ENCODE measurements around the gene FRMD1.

Gene FRMD1

DNA sequence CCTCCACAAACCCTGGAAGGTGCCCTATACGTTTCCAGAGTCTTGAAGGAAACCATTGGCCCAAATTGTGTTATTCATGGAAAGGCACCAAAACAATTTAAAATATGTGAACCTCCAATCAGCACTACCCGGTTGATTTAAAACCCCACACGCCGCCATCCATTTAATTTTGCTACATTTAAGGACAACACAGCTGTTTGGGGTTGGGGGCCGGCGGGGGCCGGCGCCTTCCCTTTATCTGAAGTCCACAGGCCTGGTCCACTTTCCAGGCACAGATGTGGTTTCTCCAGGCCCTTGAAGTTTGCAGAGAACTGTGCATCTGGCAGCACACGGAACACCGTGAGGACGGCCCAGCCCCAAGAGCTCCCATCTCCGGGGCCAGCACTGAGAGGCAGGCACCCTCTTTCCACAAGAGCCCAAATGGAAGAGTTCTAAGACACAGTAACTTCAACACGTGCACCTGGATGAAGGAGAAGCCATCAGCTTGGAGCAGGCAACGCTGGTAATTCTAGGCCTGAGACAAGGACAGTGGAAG, 16.8 kb upstream of the FRMD1 start:
- no peak for DNase-seq (ENCODE audit: low read depth in 2 of 2)

DNA sequence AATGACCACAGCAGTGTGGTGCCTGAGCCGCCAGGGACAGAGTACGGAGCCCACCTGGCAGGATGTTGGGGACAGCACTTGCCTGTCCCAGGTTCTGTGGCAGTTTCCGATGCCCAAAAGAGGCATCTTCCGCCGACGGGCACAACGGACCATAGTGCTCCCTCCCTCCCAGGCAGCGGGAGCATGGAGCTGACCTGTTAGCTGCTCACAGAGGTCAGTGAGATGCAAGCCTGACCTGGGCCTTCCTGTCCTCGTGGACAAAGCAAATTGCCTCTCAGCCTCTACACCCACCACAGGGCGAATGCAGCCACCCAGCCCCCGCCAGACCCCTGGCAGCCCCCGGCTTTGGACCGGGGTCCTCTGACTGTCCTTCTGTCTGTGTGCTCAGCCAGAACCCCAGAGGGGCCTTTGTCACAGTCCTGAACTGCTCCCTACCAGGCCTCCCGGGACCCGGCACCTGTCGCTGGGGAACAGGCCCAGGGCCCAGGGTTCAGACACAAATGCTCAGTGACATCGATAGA, 16.2 kb upstream of the FRMD1 start:
- no peak for DNase-seq (ENCODE audit: low read depth in 2 of 2)

DNA sequence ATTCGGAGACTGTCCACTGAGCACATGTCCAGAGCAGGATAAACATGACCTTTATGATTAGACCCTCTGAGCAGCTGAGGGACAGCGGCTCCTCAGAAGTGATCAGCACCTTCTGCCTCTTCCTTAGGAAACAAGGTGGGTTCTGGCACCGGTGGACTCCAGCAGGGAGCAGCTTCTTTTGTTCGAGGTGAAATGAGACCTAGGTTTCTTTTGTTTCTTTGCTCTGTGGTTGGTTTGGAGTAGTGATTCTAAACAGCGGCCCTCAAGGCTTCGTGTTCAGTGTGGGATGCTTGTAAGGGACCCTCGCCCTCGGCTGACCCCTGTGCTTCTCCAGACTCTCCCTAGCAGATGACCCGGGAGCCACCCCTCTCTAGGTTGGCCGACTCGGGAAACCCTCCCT, 14.6 kb upstream of the FRMD1 start:
- DNase-seq (ENCODE audit: low read depth in 2 of 2) = no peak

DNA sequence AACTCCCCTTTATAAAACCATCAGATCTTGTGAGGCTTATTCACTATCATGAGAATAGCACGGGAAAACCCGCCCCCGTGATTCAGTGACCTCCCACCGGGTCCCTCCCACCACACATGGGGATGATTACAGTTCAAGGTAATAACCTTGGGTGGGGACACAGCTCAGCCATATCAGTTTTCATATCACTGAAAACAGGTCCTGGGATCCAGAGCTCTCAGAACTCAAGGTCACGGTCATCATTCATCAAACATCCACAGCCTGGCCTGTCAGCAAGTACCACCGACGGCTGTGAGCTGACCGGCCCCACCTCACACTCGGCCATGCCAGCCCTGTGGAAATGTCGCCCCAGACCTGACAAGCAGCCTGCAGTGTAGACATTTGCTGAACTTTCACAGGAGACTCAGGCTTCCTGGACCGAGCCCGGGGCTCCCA, 14.1 kb upstream of the FRMD1 start:
- no peak for DNase-seq (ENCODE audit: low read depth in 2 of 2)

DNA sequence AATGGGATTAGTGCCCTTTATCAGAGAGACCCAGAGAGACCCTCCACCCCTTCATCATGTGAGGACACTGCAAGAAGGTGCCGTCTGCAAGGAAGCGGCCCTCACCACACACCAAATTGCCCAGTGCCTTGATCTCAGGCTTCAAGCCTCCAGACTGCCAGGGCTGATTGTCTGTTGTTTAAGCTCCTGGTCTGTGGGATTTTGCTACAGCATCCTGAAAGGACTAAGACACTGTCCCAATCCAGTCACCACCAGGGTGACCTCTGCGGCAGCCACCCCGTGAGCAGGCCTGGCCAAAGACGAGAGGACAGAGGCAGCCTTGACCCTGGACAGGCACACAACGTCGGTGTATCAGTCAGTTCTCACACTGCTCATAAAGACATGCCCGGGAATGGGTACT, 13.5 kb upstream of the FRMD1 start:
- no peak for DNase-seq (ENCODE audit: low read depth in 2 of 2)

DNA sequence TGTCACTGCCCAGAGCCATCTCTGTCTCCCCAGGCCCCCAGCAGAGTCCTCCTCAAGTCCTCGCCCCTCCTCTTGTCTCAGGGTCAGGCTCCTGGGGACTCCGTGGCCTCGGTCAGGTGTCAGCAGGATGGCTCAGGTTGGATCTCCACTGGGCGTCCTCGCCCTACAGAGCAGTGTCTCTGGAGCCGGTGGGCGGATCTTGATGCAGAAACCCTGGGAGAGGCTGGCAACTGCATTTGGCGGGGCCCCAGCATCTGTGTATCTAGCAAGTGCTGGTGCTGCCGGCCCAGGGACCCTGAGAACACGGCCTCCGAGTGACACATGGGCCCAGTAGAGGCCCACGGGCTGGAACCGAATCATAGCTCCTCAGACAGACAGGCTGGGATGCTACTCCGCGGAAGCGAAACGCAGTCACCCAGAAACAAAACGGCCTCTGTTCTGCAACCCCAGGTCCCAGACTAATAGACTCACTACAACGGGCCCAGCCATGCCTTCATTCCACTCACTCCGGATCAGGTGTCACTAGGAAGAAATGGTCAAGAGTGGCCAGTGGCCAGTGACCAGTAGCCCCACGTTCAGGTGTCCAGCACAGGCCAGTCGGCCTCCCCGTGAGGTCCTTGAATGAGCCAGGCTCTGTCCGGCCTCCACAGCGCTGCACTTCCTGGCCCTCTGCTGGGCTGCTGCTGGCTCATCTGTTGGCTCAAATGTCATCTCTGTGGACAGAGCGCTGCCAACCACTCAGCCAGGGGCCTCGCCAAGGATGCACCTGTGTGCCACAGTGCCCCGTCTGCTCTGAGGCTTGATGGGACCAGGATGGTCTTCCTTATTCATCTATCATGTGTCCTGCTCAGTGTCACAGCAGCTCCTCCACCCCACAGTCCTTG, 12.6 kb upstream of the FRMD1 start:
- DNase-seq (ENCODE audit: low read depth in 2 of 2) = no peak

DNA sequence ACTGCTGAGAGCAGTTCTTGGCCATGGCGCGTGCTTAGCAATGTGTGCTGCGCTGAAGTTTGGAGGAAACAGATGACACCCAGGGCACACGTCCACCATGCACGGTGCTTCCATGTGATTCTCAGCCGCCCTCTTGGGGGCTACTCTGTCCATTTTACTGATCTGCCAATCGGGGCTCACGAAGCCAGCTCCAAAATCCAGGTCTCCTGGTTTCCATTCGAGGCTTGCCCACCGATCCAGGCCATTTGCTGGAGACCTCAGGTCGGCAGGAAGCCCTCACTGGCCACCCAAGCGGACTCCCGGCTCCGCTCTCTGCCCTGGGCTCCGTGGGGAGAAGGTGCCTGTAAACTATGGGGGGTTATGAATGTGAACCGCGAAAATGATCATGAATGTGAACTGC, 11.7 kb upstream of the FRMD1 start:
- no peak for DNase-seq (ENCODE audit: low read depth in 2 of 2)

DNA sequence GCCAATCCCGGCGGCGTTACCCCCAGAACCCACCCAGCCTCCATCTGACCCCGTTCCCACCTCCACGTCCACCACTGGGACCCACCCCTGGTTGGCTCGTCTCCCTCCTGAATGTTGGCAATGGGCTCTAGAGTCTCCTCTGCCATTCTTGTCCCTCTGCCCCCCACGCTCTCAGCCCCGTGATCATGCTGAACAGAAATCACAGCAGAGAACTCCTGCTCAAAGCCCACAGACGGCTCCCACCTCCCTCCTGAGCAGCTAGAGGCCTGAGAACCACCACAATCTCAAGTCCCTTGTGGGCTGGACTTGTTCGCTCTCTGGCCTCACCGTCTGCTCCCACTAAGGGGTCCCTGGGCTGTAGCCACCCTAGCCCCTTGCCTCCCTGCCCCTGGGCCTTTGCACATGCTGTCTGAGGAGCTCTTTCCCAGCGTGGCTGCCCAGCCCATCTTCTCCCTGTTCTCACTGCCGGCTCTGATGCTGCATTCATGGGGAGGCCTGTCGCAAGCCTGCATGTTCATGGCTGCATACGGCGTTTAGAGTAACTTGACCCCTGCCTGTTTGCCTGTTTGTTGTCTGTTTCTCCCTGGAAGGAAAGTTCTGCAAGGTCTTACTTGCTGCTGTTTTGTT, 11.2 kb upstream of the FRMD1 start:
- no peak for DNase-seq (ENCODE audit: low read depth in 2 of 2)

DNA sequence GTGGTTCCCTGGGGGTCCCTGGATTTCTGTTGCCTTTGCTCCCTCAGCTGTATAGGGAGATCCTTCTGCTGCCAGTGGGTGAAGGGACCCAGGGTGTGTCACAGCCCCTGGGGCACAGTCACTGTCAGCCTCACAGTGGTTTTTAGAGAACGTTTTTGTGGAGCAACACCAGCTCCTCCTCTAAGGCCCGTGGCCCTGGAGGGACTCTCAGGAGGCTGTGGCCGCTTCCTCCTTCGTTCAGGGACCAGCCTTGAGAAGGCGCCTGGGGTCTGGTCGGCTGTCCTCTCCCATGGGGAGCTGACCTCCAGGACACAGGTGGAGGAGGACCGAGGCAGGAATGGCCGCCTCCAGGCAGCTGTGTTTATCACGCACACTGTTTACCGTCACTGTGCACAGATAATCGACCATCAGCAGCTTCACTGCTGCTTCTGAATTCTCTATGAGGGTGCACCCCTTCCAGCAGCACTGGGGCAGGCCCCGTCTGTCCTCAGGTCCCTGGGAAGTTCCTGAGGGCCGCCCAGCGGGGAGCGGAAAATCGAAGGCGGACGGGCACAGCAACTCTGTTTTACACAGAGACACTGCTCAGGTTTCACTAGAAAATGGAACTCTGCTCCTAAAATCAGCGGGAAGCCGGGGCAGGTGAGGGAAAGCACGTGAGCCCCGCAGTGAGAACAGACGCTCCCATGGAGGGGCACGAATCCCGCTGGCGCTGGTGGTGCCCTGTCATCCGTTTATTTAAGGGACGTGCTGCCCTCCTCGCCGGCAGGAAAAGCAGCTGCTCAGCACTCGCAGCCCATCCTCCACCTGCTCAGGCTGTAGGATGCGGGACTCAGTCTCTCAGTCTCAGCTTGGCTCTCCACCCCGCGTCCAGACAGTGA, 10.4 kb upstream of the FRMD1 start:
- DNase-seq (ENCODE audit: low read depth in 2 of 2) = no peak

DNA sequence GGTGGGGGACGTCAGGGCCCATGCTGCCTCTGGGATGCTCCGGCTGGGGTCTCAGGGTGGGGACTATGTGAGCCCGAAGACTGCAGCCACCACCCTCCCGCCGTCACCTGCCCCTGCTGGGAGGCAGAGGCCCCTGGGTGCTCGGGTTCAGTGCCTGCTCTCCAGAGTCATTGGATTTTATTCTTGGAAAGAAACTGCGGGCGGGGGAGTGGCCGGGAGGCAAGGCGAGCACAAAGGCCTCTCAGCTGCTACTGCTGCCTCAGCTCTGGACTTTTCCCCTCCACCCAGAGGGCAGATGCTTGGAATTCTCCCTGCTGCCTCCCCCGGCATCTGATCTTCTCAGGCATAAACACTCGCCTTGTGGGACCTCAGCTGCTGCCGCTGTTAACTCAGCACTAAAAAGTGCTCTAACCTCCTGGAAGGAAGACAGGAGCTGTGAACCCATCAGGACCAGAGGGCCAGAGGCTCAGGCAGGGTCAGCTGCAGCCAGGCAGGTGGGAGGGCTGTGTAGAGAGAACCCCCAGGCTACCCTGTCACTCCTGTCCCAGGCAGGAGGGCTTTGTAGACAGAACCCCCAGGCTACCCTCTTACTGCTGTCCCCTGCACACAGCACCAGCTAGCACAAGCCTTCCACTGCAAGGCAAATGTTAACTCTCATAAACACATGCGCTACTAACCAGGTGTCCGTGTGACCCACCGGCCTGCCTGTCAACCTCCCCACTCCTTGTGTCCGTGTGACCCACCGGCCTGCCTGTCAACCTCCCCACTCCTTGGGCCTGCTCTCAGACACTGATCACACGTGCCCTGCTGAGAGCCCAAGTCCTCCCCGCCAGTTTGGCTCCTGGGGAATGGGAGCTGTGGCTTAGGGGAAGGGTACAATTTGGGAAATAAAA, 9.4 kb upstream of the FRMD1 start:
- DNase-seq (ENCODE audit: low read depth in 2 of 2) = no peak

DNA sequence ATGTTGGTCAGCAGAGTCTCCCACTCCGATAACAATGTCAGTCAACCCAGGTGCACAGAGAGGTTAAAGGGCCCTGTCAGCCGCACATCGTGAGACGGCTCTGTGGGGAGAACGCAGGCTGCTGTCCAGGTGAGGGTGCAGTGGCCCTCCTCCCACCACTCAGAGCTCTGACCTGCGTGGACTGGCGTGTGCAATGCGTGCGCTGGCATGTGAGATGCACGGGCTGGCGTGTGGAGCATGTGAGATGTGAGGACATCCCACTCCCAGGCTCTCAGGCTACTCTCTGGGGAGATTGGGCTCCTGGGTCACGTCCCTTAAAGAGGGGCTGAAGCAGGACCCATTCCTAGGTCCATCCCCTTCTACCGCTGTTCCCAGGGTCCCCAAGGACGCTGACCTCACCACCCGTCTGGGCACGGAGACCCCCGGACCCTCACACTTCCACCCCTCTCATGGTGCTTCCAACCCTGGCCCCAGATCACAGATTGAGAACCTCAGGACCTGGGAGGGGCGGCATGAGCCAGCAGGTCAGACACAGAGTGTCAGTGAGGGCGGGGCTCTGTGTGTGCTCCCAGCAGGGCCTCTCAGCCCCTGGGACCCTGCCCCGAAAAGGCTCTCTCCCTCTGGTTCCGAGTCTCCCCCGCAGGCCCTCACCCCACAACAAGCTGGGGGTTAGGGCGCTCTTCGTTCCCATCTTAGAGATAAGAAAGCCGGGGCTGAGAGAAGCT, 8.6 kb upstream of the FRMD1 start:
- DNase-seq (ENCODE audit: low read depth in 2 of 2) = no peak

DNA sequence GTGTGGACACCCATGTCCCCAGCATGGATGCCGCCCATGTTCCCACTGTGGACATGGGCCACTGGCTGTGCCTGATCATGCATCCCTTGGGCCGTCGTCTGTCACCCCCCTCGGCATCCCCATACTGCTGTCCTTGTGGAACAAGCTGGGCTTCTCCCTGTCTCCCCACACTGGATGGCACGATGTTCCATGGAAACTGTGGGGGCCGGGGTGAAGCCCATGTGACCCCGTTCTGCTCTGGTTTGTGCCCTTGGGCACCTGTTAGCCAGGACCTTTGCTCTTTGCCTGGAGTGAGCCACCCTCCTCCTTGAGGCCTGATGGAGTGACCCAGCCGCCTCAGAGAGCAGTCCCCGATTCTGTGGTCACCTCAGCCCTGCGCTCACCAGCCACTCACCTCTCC, 7.6 kb upstream of the FRMD1 start:
- no peak for DNase-seq (ENCODE audit: low read depth in 2 of 2)

DNA sequence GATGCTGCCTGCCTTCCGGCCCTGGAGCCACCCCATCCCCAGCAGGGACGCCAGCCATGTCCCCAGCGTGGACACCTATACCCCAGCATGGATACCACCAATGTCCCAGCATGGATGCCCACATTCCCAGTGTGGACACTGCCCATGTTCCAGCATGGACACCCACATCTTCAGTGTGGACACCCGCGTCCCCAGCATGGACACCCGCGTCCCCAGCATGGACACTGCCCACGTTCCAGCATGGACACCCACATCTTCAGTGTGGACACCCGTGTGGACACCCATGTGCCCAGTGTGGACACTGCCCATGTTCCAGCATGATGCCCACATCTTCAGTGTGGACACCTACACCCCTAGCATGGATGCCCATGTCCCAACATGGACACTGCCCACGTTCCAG, 7.1 kb upstream of the FRMD1 start:
- no peak for DNase-seq (ENCODE audit: low read depth in 2 of 2)

DNA sequence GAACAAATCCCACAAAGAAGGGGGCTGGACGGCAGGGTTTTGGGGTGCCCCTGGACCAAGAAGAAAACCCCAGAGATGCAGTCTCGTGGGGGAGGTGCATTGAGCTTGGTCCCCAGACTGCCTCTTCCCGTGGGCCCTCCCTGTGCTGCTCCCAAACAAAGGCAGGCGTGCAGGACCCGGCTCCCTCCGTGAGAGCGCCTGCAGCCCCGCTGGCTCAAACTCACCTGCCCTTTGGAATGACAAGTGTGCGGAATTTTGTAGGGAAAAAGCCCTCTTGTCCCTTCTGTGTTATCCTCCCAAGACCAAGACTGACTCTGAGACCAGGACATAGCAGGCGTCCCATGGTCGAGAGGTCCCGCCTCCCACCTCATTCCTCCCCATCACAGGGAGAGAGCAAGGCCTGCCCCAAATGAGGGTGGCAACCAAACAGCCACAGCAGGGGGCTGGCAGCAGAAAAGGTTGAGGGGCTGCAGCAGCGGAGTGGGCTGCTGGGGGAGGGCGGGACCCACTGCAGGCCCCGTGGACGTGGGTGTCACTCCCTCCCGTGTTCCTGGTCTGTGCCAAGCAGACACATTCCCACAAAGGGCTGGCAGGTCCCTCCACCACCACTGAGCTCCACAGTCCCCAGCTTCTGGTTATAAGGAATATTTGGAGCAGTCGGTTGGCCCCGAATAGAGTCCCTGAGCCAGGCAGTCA, 5.6 kb upstream of the FRMD1 start:
- no peak for DNase-seq (ENCODE audit: low read depth in 2 of 2)

DNA sequence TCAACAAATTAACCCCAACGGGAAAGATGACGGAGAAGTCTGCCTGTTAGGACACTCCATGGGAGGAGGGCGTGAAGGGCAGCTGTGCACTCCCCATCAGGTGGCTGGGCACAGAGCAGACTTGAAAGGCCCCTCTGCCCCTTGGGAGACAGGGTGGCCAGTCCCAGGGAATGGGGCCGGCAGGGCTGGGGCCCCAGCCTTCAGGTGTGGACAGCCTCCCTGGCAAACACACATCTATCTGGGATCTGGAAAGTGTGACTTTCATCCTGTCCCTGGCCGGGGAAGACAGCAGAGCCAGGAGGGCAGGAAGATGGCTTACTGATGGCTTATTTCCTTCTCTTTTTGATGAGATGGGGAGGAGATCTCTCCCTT, 4.5 kb upstream of the FRMD1 start:
- DNase-seq (ENCODE audit: low read depth in 2 of 2) = no peak

DNA sequence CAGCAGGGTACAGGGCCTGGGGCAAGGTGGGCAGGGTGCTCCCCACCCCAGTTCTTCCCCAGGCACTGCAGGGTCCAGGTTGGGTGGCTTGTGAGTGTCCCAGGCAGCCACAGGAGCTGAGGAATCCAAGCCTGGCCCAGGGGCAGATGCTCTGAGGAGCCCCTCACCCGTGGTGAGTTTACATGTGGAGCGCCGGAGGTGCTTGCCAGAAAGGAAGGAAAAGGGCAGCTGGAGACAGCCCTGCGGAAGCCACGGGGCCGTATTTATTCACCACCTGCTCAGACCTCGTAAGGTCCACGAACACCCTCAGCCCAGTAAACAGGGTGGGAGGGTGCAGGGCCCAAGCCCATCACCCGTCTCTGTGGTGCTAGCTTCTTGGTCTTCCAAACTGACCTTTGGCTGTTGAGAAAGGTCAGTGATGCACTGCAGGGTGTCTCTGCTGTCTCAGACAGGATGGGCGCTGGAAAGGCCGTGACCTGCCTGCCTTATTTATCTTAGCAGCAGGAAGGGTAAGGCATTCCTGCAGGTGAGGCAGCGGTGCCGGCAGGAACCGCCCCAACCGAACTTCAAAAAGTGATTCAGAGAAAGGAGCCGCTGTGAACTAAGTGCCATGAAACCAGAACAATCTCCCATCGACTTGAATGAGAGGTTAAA, 4.0 kb upstream of the FRMD1 start:
- no peak for DNase-seq (ENCODE audit: low read depth in 2 of 2)

DNA sequence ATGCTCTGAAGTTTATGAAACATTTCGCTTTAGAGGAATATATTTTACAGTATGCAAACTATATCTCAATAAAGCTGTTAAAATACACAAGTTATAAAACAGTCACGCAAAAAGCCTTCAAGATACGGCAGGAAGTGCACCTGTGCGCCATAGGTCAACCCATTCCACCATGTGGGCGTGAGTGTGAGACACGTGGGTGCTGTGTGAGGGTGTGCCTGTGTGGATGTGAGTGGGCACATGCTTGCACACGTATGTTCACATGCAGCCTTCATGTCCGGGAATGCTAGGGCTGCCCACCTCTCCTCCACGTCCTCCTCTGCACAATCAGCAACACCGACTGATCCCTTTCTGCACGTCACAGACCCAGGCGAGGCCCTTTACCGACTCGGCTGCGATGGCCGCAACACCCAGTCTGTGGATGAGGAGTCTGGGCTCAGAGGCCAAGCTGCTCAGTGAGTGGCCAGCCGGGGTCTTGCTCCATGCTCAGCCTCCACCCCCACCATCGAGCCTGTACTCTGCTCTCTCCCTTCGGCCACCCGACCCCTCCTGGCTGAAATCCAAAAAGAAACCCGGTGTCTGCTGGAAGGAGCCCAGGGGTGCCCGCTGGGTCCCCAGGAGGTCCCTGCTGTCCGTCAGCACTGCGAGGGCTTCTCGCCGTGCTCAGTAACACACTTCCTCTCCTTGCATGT, 3.0 kb upstream of the FRMD1 start:
- no peak for DNase-seq (ENCODE audit: low read depth in 2 of 2)

DNA sequence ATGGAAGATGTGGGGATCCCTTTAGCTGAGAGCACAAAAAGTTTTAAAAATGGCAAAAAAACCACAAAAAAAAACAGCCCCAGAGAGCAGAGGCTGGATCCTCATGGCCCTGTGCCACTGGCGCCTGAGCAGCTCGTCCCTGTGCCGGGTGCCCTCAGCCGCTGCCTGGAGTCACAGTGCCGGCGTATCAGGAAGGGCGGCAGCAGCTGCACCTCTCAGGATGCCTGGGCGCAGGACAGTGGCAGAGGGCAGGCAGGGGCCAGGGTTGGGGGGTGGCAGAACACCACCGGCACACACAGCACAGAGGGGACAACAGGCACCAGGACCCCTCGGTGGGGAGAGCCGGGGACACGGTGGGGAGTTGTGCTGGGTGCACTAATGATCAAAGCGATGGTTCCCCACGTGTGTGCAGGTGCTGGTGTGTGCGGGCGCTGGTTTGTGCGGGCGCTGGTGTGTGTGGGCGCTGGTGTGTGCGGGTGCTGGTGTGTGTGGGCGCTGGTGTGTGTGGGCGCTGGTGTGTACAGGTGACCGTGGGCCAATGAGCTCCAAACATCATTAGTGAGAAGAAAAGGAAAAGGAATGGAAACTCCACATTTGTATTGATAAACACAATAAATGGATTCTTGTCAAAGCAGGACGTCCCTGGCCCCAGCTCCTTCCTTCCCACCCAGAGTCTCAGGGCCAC, 1.5 kb upstream of the FRMD1 start:
- no peak for DNase-seq (ENCODE audit: low read depth in 2 of 2)
